GM18907 (cell line): ENCODE measurements around the gene ST3GAL3.
"Not testable (repeated sequence)": the region's sequence is repeated elsewhere in the genome, so short reads cannot be mapped to it uniquely, and the experiment has no call there.

Experiments used
- ATAC-seq: cut with Tn5 transposase; IDR thresholded peaks from one replicate; pipeline ENCODE4 v1.9.1; 2021; ENCODE audit warnings: mild to moderate bottlenecking, moderate library complexity; ENCODE audit not compliant: unreplicated experiment

Gene ST3GAL3

DNA sequence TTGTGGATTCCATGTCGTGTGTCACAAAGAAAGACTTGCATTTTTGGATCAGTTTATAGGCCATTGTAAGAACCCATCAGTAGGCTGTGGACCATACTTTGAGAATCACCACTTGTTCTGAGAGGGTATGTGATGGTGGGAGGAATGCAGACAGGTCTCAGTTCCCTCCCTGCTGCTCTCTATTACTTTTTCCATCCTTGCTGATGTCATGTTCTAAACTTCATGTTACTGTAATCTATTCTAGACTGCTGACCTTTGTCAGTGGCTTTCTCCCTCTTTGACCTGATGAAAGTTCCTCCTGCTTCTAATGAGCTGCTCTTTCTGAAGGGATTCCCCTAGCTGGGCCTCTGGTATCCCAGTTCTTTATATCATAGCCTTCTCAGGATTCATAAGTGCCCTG, 46.1 kb downstream of the ST3GAL3 start:
- ATAC-seq = no peak

DNA sequence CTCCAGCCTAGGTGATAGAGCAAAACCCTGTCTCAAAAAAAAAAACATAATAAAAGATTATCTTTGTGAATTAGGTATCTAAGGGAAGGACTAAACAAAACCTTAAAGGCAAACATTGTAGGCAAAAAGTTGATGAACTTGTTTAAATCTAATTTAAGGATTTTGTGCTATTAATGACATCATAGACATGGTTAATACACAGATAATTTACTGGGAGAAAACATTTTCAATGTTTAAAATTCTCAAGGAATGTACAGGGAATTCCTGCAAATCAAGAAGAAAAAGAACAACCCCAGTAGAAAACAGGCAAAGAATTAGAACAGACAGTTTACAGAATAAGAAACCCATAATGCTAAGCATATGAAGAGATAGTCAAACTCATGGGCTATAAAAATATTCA, 47.6 kb downstream of the ST3GAL3 start:
- no peak for ATAC-seq

DNA sequence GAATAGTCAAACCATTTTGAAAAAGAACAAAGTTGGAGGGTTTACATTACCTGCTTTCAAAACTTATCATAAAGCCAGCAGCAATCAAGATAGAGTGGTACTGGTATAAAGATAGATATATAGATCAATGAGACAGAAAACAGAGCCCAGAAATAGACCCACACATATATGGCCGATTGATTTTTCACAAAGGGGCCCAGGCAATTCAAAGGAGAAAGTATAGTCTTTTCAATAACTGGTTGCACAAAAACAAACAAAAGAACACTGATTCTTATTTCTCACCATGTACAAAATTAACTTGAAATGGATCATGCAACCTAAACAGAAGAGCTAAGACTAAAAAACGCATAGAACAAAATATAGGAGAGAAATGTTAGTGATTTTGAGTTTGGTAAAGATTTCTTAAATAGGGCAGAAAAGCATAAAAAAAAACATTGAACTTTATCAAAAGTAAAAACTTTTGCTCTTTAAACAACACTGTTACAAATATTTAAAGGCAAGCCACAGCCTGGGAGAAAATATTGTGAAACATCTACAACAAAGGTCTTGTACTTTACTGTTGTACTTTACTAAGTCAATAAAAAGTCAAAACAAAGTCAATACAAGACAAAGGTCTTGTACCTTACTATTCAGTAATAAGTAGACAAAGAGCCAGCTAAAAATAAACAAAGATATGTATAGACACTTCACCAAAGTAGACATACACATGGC, 50.2 kb downstream of the ST3GAL3 start:
- no peak for ATAC-seq

DNA sequence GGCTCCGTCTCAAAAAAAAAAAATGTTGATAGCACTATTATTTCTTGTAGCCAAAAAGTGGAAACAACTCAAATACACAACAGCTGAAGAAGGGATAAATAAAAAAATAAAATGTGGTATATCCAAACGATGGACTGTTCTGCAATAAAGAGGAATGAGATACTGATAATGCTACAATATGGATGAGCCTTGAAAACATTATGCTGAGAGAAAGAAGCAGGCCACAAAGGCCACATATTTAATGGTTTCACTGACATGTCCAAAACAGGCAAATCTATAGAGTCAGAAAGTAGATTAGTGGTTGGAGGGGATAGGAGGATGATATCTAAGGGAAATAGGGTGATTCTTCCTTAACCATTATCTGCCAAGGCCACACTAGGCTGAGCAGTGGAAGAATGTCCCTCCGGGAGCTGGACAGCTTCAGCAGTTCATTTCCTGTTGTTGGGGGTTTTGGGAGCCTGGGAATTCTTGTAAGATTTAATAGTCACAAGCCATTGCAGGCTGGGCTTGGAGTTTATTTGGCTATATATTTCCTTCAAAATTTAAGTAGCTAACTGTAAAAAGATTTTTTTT, 53.5 kb downstream of the ST3GAL3 start:
- ATAC-seq = no peak

DNA sequence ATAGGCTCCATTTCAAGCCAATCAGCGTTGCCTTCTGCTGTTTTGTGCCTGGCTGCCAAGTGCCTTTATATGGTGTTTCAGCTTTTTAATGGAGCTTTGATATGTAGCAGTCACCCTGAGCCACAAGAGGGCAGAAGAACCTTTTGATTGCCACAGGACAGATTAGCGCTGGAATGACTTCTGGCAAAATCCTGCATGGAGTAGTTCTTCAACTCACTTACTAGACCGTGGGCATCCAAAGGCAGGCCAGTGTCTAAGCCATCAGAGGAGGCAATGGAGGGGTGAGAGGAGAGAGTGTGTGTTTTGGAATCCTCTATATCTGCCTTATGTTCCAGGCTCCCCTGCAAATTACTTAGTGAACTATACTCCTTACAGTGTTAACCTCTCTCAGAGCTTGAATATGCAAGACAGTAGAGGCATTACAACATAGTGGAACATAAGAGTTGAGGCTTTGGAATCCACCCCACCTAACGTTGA, 56.2 kb downstream of the ST3GAL3 start:
- ATAC-seq = no peak

DNA sequence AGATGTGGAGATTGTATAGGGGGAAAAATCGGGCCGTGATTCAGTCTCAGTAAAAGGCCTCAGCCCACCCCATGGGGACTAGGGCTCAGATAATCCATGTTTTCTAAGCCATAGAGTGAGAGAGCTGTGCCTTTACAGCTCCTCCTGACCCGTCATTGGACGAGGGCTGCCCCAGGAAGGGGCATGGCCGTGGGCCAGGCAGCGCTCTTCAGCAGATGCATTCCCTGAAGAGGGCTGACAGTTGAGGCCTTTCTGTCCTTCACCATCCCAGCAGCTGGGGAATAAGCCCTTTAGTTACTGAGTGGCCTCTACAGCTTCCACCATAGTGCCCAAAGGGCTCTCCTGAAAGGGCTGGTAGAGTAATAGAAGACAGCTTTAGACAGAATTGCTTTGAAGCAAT, 57.2 kb downstream of the ST3GAL3 start:
- ATAC-seq = no peak

DNA sequence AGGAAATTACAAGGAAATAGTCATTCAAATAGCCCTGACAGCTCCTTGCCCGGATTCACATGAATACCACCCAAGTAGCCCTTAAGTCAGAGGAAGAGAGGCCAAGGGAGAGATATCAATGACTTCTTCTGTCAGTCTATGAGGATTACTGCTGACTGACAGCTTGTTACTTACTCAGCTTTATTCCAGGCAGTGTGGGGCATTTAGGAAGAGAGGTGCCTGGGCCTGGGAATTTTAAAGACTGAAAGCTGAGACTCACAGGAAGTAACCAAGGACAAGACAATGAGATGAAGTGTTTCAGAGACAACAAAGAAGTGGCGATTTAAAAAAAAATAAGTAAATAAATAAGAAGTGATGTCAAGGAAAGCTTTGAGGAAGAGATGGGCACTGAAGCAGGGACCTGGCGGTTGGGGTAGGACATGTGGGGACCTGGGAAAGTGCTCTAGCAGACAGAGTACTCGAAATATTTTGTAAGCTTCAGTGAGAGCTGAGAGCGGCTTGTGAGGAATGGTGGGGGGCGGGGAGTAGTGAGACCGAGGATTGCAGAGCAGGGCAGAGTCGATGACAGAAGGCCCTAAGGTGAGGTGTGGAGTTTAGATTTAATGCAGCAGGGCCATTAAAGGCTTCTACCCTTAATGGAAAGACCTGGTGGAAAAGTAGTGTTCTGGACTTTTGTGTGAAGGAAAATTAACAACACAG, 58.9 kb downstream of the ST3GAL3 start:
- ATAC-seq = no peak

DNA sequence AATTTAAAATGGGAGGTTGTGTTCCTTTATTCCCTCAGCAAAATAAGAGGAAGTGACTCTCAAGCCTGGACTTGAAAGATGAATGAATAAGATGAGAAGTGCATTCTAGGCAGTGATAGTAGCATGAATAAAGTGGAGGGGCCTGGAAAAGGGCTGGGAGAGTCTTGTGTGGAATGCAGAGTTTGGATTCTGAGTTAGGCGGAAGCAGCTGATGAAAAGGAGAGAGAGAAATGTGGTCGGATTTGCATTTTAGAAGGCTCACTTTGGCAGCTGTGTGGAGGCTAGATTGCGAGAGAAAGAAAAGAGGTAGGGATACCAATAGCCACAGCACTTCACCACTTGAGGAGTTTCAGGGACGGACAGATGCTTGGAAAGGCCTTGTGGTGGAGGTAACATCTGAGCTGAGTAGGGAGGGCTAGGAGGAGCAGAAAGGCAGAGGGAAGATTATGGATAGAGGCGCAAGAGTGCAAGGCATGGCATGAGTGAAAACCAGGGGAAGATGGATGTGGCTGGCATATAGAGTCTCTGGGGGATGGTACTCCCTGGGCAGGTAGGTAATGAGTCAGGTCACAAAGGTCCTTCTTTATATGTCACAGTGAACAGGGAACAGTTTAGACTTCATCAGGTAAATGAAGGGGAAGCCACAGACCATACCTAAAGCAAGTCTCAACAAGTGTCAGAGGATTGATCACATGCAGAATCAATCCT, 59.6 kb downstream of the ST3GAL3 start:
- no peak for ATAC-seq

DNA sequence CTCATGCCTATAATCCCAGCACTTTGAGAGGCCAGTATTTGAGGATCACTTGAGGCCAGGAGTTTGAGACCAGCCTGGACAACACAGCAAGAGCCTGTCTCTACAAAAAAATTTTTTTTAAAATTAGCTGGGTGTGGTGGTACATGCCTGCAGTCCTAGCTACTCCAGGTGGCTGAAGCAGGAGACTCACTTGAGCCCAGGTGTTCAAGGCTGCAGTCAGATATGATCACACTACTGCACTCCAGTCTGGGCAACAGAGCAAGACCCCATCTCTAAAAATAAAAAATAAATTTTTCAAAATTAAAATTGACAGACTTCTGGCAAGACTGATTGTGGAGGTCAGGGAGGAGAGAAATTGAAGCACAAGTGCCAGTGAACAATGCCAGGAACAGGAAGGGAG, 60.8 kb downstream of the ST3GAL3 start:
- ATAC-seq = no peak

DNA sequence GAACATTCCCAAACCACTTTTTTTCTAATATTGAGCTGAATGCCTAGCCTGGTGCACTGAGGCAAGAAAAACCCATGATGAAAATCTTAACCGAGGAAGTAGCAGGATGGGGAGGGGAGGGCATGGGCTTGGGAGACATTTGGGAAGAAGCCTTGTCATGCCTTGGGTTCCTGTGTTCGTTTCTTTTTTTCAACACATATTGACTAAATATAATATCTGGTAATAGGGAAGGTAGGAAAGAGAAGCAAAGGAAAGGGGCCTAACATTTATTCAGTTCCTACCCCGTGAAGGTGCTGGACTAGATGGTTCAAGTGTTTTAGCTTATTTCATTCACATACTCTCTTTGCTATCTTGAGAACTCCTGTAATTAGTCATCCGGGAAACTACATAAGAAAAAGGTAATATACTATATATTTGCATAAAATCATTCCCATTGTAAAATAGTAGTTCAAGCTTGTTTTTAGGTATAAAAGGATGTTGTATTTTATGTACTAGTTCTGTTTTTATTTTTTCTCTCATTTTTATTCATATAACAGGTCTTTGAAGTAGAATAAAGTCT, 62.1 kb downstream of the ST3GAL3 start:
- ATAC-seq = no peak

DNA sequence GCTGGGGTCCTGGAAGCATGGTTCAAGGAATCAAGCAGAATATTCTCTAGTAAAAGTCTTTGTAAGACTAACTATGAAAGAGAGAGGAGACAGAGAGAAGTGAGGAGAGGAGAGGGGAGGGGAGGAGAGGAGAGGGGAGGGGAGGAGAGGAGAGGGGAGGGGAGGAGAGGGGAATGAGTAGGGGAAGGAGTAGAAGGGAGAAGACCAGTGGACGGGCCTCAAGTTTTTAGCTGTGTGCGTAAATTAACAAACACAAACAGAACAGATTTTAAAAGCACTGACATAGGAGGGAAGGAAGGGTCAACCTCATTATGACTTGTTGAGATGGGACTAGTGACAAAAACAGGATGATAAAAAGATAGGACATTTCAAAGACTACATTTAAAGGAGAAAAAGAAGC, 62.8 kb downstream of the ST3GAL3 start:
- no peak for ATAC-seq

DNA sequence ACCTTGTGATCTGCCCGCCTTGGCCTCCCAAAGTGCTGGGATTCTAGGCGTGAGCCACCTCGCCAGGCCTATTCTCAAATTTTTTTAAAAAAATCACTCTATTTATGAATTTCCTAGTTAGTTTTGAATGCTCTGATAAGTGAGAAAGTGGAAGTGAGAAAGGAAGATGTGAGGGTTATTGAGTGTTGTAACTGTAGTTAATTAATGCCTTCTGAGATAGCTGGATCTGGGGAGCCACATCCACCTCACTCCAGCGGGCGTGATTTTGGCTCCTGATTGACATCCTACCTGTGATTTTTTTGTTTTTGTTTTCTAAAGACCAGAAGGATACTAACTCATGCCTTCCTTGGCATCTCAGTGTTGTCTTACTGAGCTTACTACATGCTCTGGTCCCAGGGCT, 65.6 kb downstream of the ST3GAL3 start:
- no peak for ATAC-seq

DNA sequence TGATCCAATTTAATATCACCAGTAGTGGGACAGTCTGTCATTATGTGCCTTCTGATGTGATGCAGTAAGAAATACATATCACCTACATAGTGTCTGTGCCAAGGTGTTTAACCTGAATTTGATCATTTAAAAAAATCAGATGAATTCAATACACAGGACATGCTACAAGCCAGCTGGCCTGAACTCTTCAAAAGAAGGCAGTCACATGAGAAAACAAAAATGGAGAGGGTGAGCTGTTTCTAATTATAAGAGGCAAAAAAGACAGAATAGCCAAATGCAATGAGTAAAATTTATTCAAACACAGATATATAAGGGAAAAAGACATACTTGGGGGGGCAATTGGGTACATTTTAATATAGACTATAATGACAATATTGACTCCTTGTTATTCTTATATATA, 66.5 kb downstream of the ST3GAL3 start:
- no peak for ATAC-seq

DNA sequence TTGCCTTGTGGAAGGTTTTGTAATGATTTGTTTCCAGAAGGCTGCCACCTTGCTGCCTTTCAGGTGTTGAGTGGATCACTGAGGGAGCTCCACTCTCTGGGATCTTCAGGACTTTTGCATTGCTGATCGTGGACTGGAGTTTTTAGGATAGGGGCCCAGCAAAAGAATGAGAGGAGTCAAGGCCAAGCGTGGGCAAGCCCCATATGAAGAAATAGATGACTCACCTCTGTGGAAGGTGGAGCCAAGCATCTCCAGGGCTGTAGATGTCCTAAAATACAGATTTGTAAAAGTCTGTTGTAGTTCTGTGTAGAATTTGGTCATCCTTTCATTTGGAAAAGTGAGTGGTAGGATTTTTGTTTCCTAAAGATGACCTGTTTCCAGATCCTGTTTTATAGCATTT, 67.0 kb downstream of the ST3GAL3 start:
- no peak for ATAC-seq

DNA sequence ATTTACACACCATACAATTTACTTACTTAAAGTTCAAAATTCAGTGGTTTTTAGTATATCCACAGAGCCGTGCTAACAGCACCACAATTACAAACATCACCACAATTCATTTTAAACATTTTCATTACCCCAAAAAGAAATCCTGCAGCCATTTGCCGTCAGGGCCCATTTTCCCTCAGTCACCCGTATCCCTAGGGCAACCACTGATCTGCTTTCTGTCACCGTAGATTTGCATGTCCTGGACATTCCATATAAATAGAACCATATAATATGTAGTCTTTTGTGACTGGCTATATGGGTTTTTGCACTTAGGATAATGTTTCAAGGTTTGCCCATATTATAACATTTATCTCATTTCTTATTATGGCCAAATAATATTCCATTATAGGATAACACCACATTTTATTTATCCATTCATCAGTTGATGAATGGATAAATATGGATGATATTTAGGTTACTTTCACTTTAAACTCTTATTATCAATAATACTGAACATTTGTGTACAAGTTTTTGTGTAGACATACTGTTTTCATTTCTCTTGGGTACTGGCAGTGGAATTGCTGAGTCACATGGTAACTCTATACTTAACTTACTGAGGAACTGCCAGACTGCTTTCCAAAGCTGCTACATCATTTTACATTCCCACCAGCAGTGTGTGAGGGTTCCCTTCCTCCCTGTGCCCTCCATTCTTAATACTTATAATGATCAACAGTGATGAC, 68.9 kb downstream of the ST3GAL3 start:
- ATAC-seq = no peak

DNA sequence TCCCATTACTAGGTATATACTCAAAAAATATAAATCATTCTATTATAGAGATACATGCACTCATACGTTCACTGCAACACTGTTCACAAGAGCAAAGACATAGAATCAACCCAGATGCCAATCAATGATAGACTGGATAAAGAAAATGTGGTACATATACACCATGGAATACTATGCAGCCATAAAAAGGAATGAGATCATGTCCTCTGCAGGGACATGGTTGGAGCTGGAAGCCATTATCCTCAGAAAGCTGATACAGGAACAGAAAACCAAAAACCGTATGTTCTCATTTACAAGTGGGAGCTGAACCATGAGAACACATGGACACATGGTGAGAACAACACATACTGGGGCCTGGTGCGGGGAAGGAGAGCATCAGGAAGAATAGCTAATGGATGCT, 70.6 kb downstream of the ST3GAL3 start:
- ATAC-seq = not testable (repeated sequence)

DNA sequence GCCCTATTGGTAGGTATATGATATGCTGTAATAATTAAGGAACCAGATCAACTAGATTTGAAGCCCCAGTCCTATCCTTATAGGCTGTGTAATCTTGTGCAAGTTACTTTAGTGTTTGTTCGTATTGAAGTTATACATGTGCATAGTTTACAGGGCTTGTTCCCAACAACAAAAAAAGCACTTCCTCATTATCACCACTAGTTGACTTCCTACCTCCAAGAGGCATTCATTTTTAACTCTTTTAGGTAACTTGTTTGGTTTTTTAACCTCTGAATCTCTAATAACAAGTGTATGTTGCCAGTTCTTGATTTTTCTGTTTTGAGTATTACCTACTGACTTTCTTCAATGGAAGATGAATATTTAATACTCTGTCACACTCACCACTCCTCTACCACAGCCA, 71.9 kb downstream of the ST3GAL3 start:
- no peak for ATAC-seq

DNA sequence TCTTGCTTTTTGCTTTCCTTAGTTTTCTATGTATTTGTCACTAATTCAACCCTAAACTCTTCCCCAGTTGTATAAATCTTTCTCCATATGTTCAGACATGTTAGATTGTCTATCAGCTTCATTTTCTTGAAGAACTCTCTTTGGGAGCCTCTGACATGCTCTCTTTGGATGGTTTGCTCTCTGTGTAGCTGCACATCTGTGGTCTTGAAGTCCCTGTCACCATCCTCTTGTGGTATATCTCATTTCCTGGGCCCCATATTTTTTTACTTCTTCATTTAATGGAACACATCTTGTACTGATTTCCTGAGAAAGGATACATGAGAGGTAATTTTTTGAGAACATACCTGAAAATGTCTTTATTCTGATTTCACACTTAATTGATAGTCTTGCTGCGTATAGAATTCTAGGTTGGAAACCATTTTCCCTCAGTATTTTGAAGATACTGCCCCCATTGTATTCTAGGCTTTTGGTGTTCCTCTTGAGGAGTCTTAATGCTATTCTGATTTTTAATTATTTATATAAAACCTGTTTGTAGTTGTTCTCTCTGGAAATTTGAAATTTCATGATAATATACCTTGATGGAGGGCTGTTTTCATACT, 72.6 kb downstream of the ST3GAL3 start:
- no peak for ATAC-seq

DNA sequence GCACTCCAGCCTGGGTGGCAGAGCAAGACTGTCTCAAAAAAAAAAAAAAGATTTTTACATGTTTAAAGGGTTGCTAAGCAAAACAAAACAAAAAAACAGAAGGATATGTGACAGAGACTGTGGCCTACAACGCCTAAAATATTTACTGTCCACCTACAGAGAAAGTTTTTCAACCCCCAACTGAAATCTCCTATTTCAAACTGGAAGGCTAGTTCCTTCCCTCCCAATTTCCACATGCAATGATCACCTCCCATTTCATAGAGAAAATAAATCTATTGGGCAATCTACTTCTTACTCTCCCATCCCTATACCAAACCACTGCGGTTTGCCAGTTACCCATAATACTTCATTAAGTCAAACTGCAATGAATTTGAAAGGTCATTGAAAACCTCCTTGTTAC, 74.2 kb downstream of the ST3GAL3 start:
- no peak for ATAC-seq

DNA sequence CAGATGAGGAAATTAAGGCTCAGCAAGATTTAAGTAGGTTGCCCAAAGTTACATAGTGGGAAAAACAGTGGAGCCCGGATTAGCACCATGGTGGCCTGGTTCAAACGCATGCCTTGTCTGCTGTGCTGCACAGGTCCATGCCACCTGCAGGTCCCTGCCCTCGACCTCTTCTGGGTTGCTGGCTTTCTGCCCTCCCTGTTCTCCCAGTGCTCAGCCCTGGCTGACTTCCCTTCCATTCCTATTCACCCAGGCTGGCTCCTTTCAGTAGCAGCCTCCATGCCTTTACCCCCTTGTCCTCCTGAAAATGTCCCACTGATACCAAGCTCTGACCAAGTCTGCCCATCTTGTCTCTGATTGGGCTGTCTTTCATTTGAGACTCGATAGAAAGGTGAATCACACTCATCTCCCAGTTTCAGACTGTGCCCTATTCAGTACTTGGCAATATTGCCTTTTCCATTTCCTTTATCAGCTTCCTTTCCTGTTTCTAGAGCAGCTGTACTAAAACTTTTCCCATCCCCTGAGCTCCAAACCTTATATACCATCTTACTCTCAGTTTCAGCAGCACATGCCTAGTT, 75.8 kb downstream of the ST3GAL3 start:
- no peak for ATAC-seq
